K562 (cell line): ENCODE results near the gene CDS1. TPM values are rescaled to one million over a fixed set of nuclear protein-coding genes. Genes with fewer than 3 reads are reported as not detected.

ENCODE experiments used
- ATAC-seq: fragments of 200-7000 bp; cut with Tn5 transposase; 3 replicates; pipeline ENCODE4 v1.9.1; 2020; ENCODE audit warnings: moderate library complexity
- Bru-seq: library from RNA; stranded (reverse); fragments of 400-500 nt; gene quantifications from one replicate; lab custom pipeline; 2021; lab: Mats Ljungman, UMichigan
- BruChase-seq, 2 experiments: library from RNA; stranded (reverse); fragments of 400-500 nt; gene quantifications; one replicate each; lab custom pipeline; 2021; lab: Mats Ljungman, UMichigan
- BruUV-seq: library from RNA; stranded (reverse); fragments of 400-500 nt; replicated peaks from 2 replicates; lab custom pipeline; 2021; lab: Mats Ljungman, UMichigan
- CTCF ChIA-PET: fragments of 300-600 bp; formaldehyde crosslinking; extraction: SDS; loops from one replicate; lab custom pipeline; 2021; ENCODE audit warnings: low intra/inter-chr PET ratio; lab: Yijun Ruan, JAX
- POLR2A ChIA-PET: fragments of 300-600, 350-650 bp; sonication (Branson Sonifier 250); formaldehyde crosslinking; extraction: SDS; loops from one replicate; lab custom pipeline; 2021; ENCODE audit warnings: antibody characterized with exemption, inconsistent platforms; lab: Yijun Ruan, JAX
- DNase-seq, 4 experiments: peaks; one replicate each; pipeline versions ENCODE4 v3.0.0 to v3.0.0-alpha.2; 2011 to 2018; ENCODE audit warnings: low spot score in 3 of 4, mixed read lengths in 3 of 4; ENCODE audit errors: extremely low read depth in 1 of 4
- FAIRE-seq: peaks from 2 replicates; lab custom pipeline; 2011; peaks lifted over from hg19 to GRCh38; lab: Jason Lieb, UNC
- H2AFZ ChIP-seq: 2 replicates; pipeline ENCODE4 v1.6.0; 2011; ENCODE audit warnings: low read depth, low read length, control low read depth, inconsistent platforms
- H3K27ac ChIP-seq: fragments of 200-600 bp; 3 replicates; pipeline ENCODE4 v1.8.0; 2011; ENCODE audit warnings: low read depth, mild to moderate bottlenecking, control low read depth, inconsistent platforms, low read length, moderate library complexity, mixed read lengths; ENCODE audit errors: extremely low read depth
- H3K27me3 ChIP-seq, 2 experiments: fragments of 300-600 bp in 1 of 2; 2 replicates in 1 of 2; 3 replicates in 1 of 2; pipeline versions ENCODE4 v1.6.0 to v1.8.0; 2011; ENCODE audit warnings: inconsistent platforms in 2 of 2, low read length in 2 of 2, mild to moderate bottlenecking in 1 of 2, mixed read lengths in 1 of 2, moderate library complexity in 1 of 2; ENCODE audit not compliant: control insufficient read depth in 2 of 2, insufficient read depth in 2 of 2
- H3K36me3 ChIP-seq: fragments of 300-600 bp; 3 replicates; pipeline ENCODE4 v1.8.0; 2011; ENCODE audit warnings: mild to moderate bottlenecking, low read length, inconsistent platforms; ENCODE audit not compliant: control insufficient read depth, insufficient read depth
- H3K4me1 ChIP-seq, 2 experiments: fragments of 200-600 bp in 1 of 2; replicated peaks in 1 of 2; 2 replicates in 1 of 2; 3 replicates in 1 of 2; pipeline versions ENCODE4 v1.5.1 to v1.8.0; 2011; ENCODE audit warnings: inconsistent platforms in 2 of 2, low read length in 2 of 2, mild to moderate bottlenecking in 1 of 2, mixed read lengths in 1 of 2, moderate library complexity in 1 of 2; ENCODE audit not compliant: control insufficient read depth in 2 of 2, insufficient read depth in 2 of 2
- H3K4me2 ChIP-seq: 2 replicates; pipeline ENCODE4 v1.6.1; 2011; ENCODE audit warnings: low read length, control low read depth, inconsistent platforms, mixed read lengths; ENCODE audit not compliant: insufficient read depth
- H3K4me3 ChIP-seq: fragments of 200-600 bp; sonication (generic), shearing (Covaris generic); 2 replicates; pipeline ENCODE4 v1.5.1; 2016; ENCODE audit warnings: control low read depth, inconsistent platforms
- H3K79me2 ChIP-seq: fragments of 200-600 bp; 3 replicates; pipeline ENCODE4 v1.8.0; 2011; ENCODE audit warnings: low read length, inconsistent platforms; ENCODE audit not compliant: control insufficient read depth, insufficient read depth
- H3K9ac ChIP-seq, 2 experiments: 2 replicates each; pipeline versions ENCODE4 v1.6.0 to v1.6.1; 2011; ENCODE audit warnings: low read depth in 2 of 2, low read length in 2 of 2, control low read depth in 1 of 2, inconsistent platforms in 1 of 2, mild to moderate bottlenecking in 1 of 2, mixed read lengths in 1 of 2; ENCODE audit not compliant: insufficient read depth in 1 of 2
- H3K9me1 ChIP-seq: one replicate; pipeline ENCODE4 v1.6.0; 2011; ENCODE audit warnings: inconsistent platforms, mild to moderate bottlenecking, low read length, moderate library complexity; ENCODE audit not compliant: control insufficient read depth, insufficient read depth
- H3K9me3 ChIP-seq: replicated peaks from 2 replicates; pipeline ENCODE4 v1.5.1; 2011; ENCODE audit warnings: low read depth, low read length, inconsistent platforms; ENCODE audit not compliant: control insufficient read depth, insufficient read depth
- H4K20me1 ChIP-seq: replicated peaks from 2 replicates; pipeline ENCODE4 v1.6.1; 2011; ENCODE audit warnings: low read length, inconsistent platforms, mixed read lengths; ENCODE audit not compliant: control insufficient read depth, insufficient read depth
- CREBBP ChIP-seq: IDR thresholded peaks from one replicate; pipeline ENCODE4 v1.6.1; 2012; ENCODE audit warnings: low read depth, mild to moderate bottlenecking, control low read depth, inconsistent platforms, low read length
- CXXC5 ChIP-seq: fragments of 250-450 bp; sonication (Bioruptor Pico); IDR thresholded peaks from 2 replicates; pipeline ENCODE4 v1.8.0; 2022; ENCODE audit warnings: inconsistent platforms, mild to moderate bottlenecking, moderate library complexity
- HDAC6 ChIP-seq: IDR thresholded peaks from 2 replicates; pipeline ENCODE4 v1.6.1; 2012; ENCODE audit warnings: low read depth, mild to moderate bottlenecking, control low read depth, inconsistent platforms, low read length, moderate library complexity
- MITF ChIP-seq: IDR thresholded peaks from 2 replicates; pipeline ENCODE4 v1.6.1; 2014; ENCODE audit warnings: antibody characterized with exemption
- NRF1 ChIP-seq, 2 experiments: fragments of 450-650 bp; IDR thresholded peaks in 1 of 2; conservative IDR thresholded peaks in 1 of 2; 2 replicates each; pipeline ENCODE4 v1.6.1; 2014; ENCODE audit warnings: mild to moderate bottlenecking in 2 of 2
- RAD21 ChIP-seq, 2 experiments: fragments of 250-450 bp in 1 of 2; fragments of 450-650 bp in 1 of 2; sonication (Bioruptor Pico) in 1 of 2; formaldehyde crosslinking in 1 of 2; IDR thresholded peaks in 1 of 2; conservative IDR thresholded peaks in 1 of 2; 2 replicates each; pipeline versions ENCODE4 v1.4.0 to v1.8.0; 2020 to 2022; ENCODE audit warnings: mild to moderate bottlenecking in 2 of 2, moderate library complexity in 1 of 2
- RNF2 ChIP-seq: sonication (generic); IDR thresholded peaks from 2 replicates; pipeline ENCODE4 v1.6.1; 2016
- ZBTB1 ChIP-seq: sonication (generic); formaldehyde crosslinking; IDR thresholded peaks from 2 replicates; pipeline ENCODE4 v1.8.1; 2023; ENCODE audit warnings: missing genetic modification reagents, low read depth, mild to moderate bottlenecking, borderline replicate concordance
- ZNF282 ChIP-seq: sonication (generic); formaldehyde crosslinking; IDR thresholded peaks from 2 replicates; pipeline ENCODE4 v1.8.1; 2023; ENCODE audit warnings: missing genetic modification reagents
- WGBS: fragments of 100-300 bp; shearing (Covaris generic); methylation state at CpG from one replicate; pipeline ENCODE4 v1.1.6; 2016; ENCODE audit warnings: low coverage, mixed read lengths; ENCODE audit not compliant: insufficient coverage; ENCODE audit errors: missing lambda C conversion rate; 5-methylcytosine and 5-hydroxymethylcytosine counted together
- in situ Hi-C: fragments of 300-500 bp; cut with MboI; formaldehyde crosslinking; loops from 4 replicates; pipeline ENCODE4 v1.15.0; 2018; ENCODE audit warnings: inconsistent platforms, mixed read lengths
- intact Hi-C: fragments of 100-400 bp; cut with micrococcal nuclease; formaldehyde crosslinking; loops from 2 replicates; pipeline ENCODE4 v1.14.2; 2022
- long read RNA-seq, 3 experiments: library from polyadenylated mRNA in 2 of 3; library from RNA in 1 of 3; unstranded in 2 of 3; stranded (forward) in 1 of 3; transcript quantifications; one replicate each; pipeline ENCODE4 v2.0.0, GENCODE V29; 2019 to 2022
- polyA minus RNA-seq, 3 experiments: library from RNA; depleted of rRNA, polyadenylated mRNA; stranded (reverse); fragments of >200 nt; gene quantifications; 2 replicates each; pipeline ENCODE4 v1.2.3, GENCODE V29; 2011
- polyA plus RNA-seq, 8 experiments: library from polyadenylated mRNA; depleted of rRNA in 4 of 8; stranded (reverse) in 5 of 8; unstranded in 3 of 8; fragments of >200 nt; fragmentation: Nextera tagmentation in 2 of 8; fragmentation: Illumina TruSeq in 1 of 8; extraction: Ambion mirVana in 2 of 8; extraction: Trizol in 1 of 8; gene quantifications; 2 replicates each; pipeline versions ENCODE4 v1.2.1 to v1.2.3, GENCODE V29; 2011 to 2014; ENCODE audit warnings: inconsistent platforms in 1 of 8, missing spikeins in 1 of 8
- total RNA-seq, 7 experiments: library from RNA; depleted of rRNA in 6 of 7; stranded (reverse); fragments of >200 nt in 6 of 7; fragmentation: Illumina TruSeq in 2 of 7; extraction: Trizol in 2 of 7; gene quantifications; 2 replicates each; pipeline versions ENCODE4 v1.2.1 to v1.2.3, GENCODE V29; 2011 to 2021; ENCODE audit warnings: low replicate concordance in 1 of 7
- TF ChIP-seq, protein P1 (sequence below): sonication (generic); formaldehyde crosslinking; IDR thresholded peaks from 2 replicates; pipeline ENCODE4 v1.8.1; 2023; ENCODE audit warnings: mild to moderate bottlenecking, missing genetic modification reagents
- TF ChIP-seq, protein P2 (sequence below): sonication (generic); formaldehyde crosslinking; IDR thresholded peaks from 2 replicates; pipeline ENCODE4 v1.8.0; 2022; ENCODE audit warnings: mild to moderate bottlenecking, missing genetic modification reagents

CDS1 gene
- total RNA-seq (2011; cell fraction: chromatin; rRNA removed; ENCODE audit: low replicate concordance): 0.19 and 0.56 TPM in 2 replicates
- total RNA-seq (2011; cell fraction: nucleolus; rRNA removed): 0.13 TPM in 1 of 2 replicates, not detected in the other
- total RNA-seq (2011; cell fraction: nucleoplasm; rRNA removed): 0.15 and 0.31 TPM in 2 replicates
- total RNA-seq (2014; rRNA removed) (0.05 and 0.08 TPM in 2 replicates), total RNA-seq (2014; rRNA removed; fragmentation: Illumina TruSeq; extraction: Trizol) (0.19 and 0.22 TPM in 2 replicates), total RNA-seq (2015; rRNA removed; fragmentation: Illumina TruSeq; extraction: Trizol) (0.07 and 0.08 TPM in 2 replicates), total RNA-seq (2021) (0.34 and 0.42 TPM in 2 replicates), polyA plus RNA-seq (2011; rRNA removed) (0.18 and 0.27 TPM in 2 replicates), polyA plus RNA-seq (2014; fragmentation: Illumina TruSeq; extraction: Trizol) (0.14 and 0.30 TPM in 2 replicates), polyA plus RNA-seq (2014; fragmentation: Nextera tagmentation; extraction: Ambion mirVana) (under 1 TPM; 0.04 to 0.08 TPM), polyA plus RNA-seq (2014; rRNA removed) (0.11 and 0.15 TPM in 2 replicates), polyA minus RNA-seq (2011; rRNA and poly(A)+ RNA removed) (0.11 and 0.21 TPM in 2 replicates), Bru-seq, nascent RNA (percentile 35 among the genes with signal in this experiment), BruChase-seq, experiment 1, labeled RNA remaining after a 2-hour chase (percentile 39 among the genes with signal in this experiment), BruChase-seq, experiment 2, labeled RNA remaining after a 6-hour chase (percentile 38 among the genes with signal in this experiment)
- polyA plus RNA-seq (2011; cell fraction: cytosol; rRNA removed): 0.03 and 0.18 TPM in 2 replicates
- 0.23 and 0.29 TPM in 2 replicates for polyA plus RNA-seq (2011; cell fraction: nucleus; rRNA removed)
- polyA plus RNA-seq (2012): 0.09 and 0.39 TPM in 2 replicates
- not detected in 2 replicates for polyA minus RNA-seq (2011; cell fraction: cytosol; rRNA and poly(A)+ RNA removed)
- under 0.01 and 0.22 TPM in 2 replicates for polyA minus RNA-seq (2011; cell fraction: nucleus; rRNA and poly(A)+ RNA removed)
- long read RNA-seq, experiment 1: 0 reads
- long read RNA-seq, experiment 2: 0 reads
- long read RNA-seq, experiment 3, partial matches to known transcripts: 0 of 1 reads
- long read RNA-seq, experiment 3, other reads (novel, unspliced or antisense): 1 of 1 reads

- Histone ChIP-seq H3K4me2 (peak within 1 kb of the TSS; percentile 83), H3K27ac (no peak within 1 kb of the TSS), H3K27me3 (peaks cover 22 to 32% of the 10 kb centered on the region in 2 experiments), H3K9me3 (no peaks in the 10 kb centered on the region; the same call in 1 of the 2 replicates), H3K4me3 (peak within 1 kb of the TSS; percentile 51), H3K9me1 (no peaks in the 10 kb centered on the region), H3K4me1 (peaks cover 4 to 17% of the 10 kb centered on the region in 2 experiments; a peak in 3 of 5 replicates), H4K20me1 (no peaks in the 10 kb centered on the region), H3K79me2 (no peaks in the 10 kb centered on the region), H2AFZ (peak within 1 kb of the TSS; percentile 89), H3K9ac (peak within 1 kb of the TSS in 1 of 2 experiments; percentile 89; a peak in 3 of 4 replicates), H3K36me3 (no peaks in the 10 kb centered on the region)
- FAIRE-seq: no peak
- ATAC-seq: peak; percentile 76
- no TSS peak for BruUV-seq
- ChIA-PET CTCF (interaction anchor here (0.6 kb wide), 1 partner anchor 12 kb away, joined by 3 read pairs; no protein-coding TSS in a partner anchor), POLR2A (interaction anchor here (0.6 to 1.0 kb wide), 3 partner anchors 38 to 792 kb away, joined by 3 to 5 read pairs (median 3); no protein-coding TSS in a partner anchor)
- in situ Hi-C loops (loop anchor here (5.0 kb wide), 1 partner anchor 384 kb away; the partner anchor contains the start of gene WDFY3), intact Hi-C loops (loop anchor here (5.0 kb wide), 1 partner anchor 169 kb away; no protein-coding TSS in a partner anchor)
- peak; percentile 6 to 18 (median 14) for DNase-seq
- 15% methylated on average over 16 of the region's 88 CpGs for WGBS
- TF ChIP-seq MITF: no peak
- peak; percentile 43; the same call in 1 of the 2 replicates for TF ChIP-seq CXXC5 (CRISPR knock-in tag)
- 0 out of 2 replicates have a peak, but pooled peaks have one; percentile 23 for TF ChIP-seq ZBTB1 (CRISPR knock-in tag)
- TF ChIP-seq RAD21 (CRISPR knock-in tag; conservative IDR thresholded peaks at IDR 0.05 in 1 of 2, IDR thresholded peaks at IDR 0.05 in 1 of 2): no peak
- TF ChIP-seq NRF1 (conservative IDR thresholded peaks at IDR 0.05 in 1 of 2, IDR thresholded peaks at IDR 0.05 in 1 of 2): 0 out of 4 replicates have a peak, but pooled peaks of 1 of the 2 experiments have one; percentile 1
- TF ChIP-seq, protein P1, sequence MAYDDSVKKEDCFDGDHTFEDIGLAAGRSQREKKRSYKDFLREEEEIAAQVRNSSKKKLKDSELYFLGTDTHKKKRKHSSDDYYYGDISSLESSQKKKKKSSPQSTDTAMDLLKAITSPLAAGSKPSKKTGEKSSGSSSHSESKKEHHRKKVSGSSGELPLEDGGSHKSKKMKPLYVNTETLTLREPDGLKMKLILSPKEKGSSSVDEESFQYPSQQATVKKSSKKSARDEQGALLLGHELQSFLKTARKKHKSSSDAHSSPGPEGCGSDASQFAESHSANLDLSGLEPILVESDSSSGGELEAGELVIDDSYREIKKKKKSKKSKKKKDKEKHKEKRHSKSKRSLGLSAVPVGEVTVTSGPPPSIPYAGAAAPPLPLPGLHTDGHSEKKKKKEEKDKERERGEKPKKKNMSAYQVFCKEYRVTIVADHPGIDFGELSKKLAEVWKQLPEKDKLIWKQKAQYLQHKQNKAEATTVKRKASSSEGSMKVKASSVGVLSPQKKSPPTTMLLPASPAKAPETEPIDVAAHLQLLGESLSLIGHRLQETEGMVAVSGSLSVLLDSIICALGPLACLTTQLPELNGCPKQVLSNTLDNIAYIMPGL (CRISPR knock-in tag): no peak
- no peak for TF ChIP-seq HDAC6
- peak; percentile 46; the same call in 1 of the 2 replicates for TF ChIP-seq RNF2
- 0 out of 2 replicates have a peak, but pooled peaks have one; percentile 31 for TF ChIP-seq ZNF282 (CRISPR knock-in tag)
- TF ChIP-seq CREBBP: no peak
- TF ChIP-seq, protein P2, sequence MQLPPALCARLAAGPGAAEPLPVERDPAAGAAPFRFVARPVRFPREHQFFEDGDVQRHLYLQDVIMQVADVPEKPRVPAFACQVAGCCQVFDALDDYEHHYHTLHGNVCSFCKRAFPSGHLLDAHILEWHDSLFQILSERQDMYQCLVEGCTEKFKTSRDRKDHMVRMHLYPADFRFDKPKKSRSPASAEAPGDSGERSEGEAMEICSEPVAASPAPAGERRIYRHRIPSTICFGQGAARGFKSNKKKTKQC (CRISPR knock-in tag): peak; percentile 48
Measured at GRCh38 chr4:84582988-84583875, at the start of gene CDS1. Gene CDS1, plus strand, starts transcription at chr4:84583127. Its CDS starts 275 bp downstream, at chr4:84583402.
